Activated naive CD8-positive, alpha-beta T cell treated with anti-CD3 and anti-CD28 coated beads, Interleukin-2, amount 50 U/mL, for 16 hours (primary cell): Measurements from ENCODE around the gene SLC10A3.

Experiments used
- DNase-seq: peaks from one replicate; pipeline ENCODE4 v3.0.0-alpha.2; 2020; ENCODE audit warnings: low read depth, low spot score

The SLC10A3 gene

DNA sequence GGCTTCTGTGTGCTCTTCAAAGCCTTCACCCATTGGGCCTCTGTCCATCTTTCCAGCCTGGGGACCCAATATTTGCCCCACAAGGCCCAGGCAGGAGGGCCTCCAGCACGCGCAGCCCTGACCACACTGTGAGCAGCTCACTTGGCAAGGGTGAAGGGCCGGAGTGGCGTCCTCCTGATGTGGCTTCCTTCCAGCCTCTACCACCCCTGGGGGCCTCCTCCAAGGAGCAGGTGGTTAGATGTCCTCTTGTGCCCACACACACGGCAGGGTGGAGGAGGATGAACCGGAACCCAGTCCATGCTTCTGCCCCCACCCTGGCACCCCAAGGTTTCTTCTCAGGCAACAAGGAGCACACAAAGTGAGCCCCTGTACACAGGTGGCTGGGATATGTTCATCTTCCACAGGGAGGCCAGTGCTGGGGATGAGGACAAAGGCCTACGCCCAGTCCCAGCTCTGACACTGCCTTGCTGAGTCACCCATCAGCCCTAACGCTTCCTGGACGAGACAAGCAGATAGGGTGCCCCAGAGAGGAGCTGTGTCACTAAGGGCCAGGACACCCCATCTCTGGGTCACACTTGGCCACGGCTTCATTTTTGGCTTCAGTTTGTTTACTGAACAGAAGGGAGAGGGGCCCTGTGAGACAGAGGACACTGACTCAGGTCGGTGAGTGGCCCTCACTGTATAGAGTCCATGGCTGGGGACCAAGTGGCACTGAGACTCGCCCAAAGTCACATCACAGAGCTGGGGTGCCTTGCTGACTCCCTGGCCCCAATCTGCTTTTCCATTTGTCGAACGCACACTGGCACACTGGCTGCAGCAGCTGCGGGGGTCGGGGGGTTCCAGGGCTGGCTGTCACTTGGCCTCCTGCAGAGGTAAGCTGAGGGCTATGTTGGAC lies 5.9 kb downstream of the SLC10A3 start:
- no peak for DNase-seq

DNA sequence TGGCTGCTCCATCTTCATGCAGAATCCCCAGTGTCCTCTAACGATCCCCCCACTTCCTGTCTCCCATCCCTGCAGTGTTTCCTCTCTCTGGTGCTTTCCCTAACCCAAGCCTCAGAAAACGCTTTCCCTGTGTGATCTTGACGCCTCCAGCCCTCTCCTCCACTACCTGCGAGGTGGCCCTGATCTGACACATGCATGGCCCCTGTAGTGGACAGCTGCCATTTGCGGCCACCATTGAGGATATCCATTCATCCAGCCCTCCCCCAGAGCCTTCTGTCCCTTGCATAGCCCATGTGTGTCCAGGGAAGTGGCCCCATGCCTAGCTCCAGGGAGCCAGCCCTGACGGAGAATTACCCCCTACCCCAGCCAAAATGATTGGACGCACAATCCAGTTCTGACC lies 7.1 kb downstream of the SLC10A3 start:
- DNase-seq = no peak

DNA sequence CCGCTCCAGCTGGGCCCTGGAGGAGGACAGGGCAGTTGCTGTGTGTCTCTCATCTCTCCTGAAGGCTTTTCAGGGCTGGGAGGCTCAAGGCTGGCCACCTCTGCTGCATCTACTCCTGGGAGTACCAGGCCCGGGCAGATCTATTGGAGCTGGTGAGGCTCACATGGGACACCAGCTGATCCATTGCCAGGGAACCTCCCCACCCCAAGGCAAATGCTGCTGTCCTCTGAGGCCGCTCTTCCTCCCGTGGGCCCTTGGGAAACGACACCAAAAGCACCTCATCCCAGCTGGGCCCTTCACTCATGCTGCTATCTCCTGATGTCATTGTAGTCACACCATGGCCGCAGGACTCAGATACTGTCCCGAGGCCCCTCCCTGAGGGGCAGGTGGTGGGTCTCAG lies 7.6 kb downstream of the SLC10A3 start:
- DNase-seq = no peak

DNA sequence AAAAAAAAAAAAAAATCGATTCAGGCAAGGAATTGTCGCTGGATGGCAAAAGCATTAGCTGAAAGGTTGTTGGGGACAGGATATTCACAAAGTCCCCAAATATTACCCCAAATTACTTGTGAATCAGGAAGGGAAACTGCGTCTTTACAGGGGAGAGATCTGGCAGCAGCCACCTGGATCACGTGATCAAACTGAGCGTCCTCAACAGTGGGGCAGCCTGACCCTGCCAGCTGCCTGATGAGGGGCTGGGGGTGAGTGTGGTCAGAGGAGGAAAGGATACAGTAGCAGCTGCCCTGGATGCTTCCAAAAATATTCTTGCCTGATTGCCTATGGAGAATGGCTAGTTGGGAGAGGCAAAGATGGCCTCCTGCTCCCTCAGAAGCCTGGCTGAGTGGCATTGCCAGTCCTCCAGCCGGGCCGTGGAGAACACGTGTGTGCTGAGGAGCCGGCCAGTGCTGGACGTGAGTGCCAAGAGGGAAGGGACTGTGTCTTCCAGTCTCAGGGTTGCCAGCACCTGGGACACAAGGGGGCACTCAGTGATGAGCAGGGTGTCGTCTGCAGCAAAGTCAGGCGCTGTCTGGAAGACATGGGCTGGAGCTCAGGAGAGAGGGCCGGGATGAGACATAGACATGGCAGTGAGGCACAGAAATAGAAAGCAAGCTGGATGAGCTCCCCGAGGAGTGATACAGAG lies 8.4 kb downstream of the SLC10A3 start:
- no peak for DNase-seq

DNA sequence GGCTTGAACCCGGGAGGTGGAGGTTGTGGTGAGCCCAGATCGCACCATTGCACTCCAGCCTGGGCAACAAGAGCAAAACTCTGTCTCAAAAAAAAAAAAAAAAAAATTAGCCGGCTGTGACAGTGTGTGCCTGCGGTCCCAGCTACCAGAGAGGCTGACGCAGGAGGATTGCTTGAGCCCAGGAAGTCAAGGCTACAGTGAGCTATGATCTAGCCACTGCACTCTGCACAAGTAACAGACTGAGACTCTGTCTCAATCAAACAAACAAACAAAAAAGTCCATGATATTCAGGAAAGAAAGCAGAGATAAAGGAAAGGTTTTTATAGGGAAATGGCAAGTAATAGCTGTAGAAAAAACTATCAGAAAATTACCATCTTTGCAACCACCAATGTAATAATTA lies 9.2 kb downstream of the SLC10A3 start:
- no peak for DNase-seq

DNA sequence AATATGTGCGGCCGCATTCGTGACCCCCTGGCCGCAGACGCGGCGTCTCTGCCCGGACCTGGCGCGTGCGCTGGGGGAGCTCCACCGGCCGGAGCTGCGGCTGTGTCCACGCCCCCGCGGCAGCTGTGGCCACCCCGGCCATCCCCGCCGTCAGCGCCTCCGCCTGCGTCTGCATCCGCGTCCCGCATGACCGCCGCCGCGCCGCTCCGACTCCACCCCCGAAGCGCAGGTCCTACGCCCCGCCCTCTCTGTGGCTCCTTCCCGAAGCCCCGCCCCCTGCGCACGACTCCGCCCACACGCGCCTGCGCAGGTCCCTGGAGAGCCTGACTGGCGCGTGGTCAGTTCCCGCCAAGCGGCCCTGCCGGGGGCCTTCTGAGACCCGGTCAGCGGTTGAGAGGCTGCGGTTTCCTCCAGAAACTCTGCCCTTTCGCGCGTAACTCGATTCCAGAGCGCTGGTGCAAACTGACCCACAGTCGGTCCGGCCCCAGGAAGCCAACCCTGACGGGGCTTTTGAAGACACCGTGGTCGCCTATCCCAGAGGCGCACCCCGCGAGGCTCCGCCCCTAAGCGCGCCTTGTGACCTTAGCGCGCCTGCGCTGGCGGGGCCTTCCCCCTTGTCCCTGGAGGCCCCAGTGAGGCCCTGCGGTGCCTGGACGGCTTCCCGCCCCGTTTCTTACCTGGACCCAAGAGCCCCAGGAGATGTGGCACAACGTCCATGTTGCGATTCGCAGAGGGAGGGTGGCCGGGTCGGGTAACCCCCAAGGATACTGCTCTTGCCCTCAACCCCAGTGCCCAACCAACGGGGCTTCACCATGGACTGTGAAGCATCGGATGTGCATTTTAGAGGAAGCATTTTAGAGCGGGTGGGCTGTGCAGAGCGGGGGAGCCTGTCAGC lies 11.5 kb downstream of the SLC10A3 start, which contains the start of gene LAGE3:
LAGE3 (minus strand) TSS at position 554 of the 895 bp plus-strand sequence; CDS start at position 188, 366 bp downstream.
- DNase-seq = peak; percentile 84

DNA sequence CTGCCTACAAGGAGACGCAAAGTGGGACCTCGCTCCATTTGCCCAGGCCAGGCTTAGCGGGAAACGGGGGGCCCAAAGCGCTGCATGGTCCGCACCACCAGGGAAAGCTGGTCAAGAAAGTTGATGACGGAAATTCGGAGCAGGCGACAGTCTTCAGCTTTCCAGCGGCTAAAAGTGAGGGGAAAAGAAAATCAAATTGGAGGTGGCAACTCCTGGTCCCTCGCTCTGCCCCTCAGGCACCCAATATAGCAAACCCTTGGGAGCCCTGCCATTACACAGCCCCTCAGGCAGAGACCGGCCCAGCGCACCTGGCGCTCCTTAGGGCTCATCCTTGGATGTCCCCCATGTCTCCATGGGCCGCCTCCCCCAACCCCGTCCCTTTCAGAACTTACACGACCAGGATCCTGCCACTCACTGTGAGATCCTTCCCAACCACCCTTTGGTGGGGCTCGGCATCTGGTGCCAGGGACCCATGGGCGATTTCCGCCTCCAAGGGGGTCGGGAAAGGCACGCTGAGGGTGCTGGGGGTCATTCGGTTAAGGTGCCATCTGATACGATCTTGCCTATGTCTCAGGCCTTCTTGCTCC lies 12.4 kb downstream of the SLC10A3 start:
- no peak for DNase-seq

DNA sequence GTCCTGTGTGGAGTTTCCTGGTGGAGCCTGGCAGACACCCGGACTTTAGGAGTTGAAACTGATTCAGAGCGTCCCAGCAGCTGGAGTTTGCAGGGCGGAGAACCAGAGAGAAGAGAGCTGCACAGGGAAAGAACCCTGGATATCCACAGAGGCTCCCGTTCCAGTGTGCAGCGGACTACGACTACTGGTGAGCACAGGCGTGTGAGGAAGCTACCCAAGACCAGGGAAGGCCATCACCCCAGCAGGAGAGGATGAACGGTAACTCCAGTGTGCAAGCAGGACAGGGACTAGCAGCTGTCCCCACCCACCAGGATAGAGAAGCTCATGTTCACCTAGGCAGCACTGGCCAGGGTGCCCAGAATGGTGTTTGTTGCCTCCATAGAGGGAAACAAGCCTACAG lies 13.6 kb downstream of the SLC10A3 start:
- DNase-seq = no peak

DNA sequence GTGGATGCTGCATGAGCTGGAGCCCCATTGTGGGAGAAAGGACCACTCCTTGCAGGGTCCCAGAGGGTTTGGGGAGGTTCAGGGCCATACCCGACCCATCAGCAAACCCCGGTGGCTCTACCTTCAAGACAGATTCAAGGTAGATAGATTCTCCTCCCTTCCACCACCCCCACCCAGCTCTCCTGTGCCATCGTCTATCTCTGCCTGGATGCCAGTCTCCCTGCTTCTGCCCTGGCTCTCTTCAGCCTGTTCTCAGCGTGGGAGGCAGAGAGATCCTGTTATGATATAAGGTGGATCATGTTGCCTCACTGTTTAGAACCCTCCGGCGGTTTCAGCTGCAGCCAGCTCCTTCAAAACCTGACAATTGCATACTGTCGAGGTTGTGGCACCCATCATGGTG lies 16.7 kb downstream of the SLC10A3 start:
- DNase-seq = no peak

DNA sequence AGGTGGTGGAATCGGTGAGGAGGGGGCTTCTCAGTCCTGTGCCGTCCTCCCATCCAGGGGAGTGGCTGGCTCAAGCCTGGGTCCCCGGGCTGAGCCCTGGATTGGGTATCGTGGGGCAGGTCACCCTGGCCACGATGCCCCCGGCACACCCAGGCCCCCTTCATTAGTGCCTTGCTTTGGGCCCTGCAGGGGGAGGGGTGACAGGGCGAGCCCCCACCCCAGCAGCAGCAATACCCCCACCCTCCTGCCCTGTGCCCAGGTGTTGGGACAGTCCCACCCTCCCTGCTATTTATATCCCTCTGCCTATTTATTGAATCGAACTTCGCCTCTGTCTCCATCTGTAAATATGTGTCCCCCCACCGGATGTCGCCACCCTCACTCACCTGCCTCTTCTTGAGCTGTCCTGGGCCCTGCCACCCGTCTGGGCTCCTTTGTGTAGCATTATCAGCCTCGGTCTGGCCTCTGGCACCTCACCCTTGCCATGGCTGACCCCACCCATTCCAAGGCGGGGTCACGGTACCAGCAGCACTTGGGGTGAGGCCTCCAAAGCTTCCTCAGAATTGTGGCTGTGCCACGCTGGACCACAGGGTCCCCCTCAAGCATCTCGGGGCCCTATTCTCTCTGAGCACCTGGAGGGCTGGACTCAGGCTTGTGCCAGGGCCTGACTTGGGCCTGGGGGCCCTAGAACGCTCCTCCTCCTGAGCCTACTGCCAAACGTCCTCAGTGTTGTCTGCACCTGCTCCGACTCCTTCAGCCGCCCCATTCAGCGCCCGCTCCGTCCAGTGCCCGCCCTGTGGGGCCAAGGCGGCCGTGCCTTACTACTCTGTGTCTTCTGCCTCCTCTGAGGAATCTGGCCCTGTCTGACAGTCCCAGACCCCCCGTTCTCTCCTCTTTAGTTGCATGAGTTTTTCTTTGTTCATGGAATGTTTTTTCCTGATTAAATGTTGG lies 17.5 kb downstream of the SLC10A3 start:
- DNase-seq = no peak

DNA sequence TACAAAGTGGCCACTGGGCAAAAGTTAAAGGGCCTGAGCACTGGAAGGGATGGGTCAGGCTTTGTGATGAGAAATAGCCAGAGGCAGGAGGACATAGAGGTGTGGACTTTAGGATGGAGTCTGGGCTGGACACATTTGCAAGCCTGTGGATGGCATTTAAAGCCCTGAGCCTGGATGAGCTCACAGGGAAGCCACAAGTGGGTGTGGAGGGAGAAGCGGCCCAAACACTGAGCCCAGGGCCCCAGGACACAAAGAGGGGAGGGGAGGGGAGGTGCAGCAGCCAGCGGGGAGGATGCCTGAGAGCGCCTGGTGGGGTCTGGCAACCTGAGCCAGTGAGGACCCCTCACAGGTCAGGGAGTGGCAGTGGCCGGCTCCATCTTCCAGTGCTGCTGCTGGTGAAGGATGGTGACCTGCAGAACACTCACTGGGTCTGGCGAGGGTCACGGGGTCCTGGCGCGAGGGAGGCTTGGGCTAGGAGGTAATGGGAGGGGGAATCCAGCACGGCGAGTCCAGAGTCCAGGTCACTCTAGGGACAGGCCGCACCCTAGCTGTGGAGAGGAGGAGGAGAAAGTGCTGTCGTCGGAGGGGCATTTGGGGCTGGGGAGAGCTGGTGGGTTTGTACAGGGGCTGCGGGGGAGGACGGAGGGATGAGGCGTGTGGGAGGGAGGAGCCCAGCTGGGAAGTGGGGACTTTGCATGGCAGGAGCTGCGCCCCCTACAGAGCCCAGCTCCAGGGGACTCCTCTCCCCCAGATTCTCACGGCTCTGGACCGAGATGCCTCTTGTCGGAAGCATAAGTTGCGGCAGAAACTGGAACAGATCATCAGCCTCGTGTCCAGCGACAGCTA lies 18.4 kb downstream of the SLC10A3 start:
- no peak for DNase-seq

DNA sequence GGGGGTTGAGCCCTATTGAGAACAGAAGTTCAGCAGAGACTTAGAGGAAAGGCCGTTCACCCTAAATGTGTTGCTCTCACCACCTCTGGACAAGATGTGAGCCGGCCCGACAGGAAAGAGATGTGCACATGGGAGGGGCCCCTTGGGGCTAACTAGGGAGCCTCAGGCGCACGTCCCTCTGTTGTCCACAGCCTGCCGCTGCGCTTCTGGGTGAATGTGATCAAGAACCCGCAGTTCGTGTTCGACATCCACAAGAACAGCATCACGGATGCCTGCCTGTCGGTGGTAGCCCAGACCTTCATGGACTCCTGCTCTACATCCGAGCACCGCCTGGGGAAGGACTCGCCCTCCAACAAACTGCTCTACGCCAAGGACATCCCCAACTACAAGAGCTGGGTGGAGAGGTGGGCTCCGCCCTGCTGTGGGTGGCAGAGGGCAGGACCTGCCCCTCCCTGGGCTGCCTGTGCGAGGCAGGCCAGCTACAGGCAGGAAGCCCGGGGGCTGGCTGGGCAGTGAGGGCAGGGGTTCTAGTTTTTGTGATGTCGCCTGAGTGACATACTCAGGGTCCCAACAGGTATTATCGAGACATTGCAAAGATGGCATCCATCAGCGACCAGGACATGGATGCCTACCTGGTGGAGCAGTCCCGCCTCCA lies 19.4 kb downstream of the SLC10A3 start:
- DNase-seq = no peak

DNA sequence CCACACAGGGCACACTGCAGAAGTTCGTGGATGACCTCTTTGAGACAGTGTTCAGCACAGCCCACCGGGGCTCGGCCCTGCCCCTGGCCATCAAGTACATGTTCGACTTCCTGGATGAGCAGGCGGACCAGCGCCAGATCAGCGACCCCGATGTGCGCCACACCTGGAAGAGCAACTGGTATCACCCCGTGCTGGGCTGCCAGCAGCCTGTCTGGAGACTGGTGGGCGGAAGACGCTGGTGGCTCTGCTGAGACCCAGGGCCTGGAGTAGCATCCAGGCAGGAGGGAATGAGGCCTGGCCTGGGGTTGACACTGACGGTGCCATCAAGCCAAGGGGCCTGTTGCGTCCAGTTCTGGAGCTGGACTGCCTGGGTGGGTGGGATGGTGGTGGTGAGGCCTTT lies 20.0 kb downstream of the SLC10A3 start:
- no peak for DNase-seq

DNA sequence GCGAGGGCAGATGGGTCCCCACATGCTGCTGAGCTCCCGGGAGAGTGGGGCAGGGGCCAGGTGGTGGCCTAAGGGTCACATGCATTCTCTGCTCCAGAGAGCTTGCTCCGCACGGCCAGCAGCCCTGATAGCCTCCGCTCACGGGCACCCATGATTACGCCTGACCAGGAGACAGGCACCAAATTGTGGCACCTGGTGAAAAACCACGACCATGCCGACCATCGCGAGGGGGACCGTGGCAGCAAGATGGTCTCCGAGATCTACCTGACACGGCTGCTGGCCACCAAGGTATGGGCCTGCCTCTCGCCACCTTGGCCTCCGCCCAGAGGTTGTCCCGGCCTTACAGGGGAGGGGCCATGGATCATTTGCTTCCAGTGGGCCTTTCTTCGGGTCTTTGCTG lies 20.5 kb downstream of the SLC10A3 start:
- DNase-seq = no peak

DNA sequence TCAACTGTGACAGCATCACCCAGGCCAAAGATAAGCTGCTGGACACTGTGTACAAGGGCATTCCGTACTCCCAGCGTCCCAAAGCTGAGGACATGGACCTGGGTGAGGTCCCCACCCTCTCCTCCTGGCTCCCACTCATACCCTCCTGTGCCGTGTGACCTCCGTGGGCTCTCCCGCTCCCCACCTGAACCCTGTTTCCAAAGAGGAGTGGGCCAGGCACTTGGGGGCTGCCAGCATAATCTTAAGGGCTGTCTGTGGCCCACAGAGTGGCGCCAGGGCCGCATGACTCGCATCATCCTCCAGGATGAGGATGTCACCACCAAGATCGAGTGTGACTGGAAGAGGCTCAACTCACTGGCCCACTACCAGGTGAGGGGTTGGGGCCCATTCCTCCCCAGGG lies 21.3 kb downstream of the SLC10A3 start:
- DNase-seq = no peak

DNA sequence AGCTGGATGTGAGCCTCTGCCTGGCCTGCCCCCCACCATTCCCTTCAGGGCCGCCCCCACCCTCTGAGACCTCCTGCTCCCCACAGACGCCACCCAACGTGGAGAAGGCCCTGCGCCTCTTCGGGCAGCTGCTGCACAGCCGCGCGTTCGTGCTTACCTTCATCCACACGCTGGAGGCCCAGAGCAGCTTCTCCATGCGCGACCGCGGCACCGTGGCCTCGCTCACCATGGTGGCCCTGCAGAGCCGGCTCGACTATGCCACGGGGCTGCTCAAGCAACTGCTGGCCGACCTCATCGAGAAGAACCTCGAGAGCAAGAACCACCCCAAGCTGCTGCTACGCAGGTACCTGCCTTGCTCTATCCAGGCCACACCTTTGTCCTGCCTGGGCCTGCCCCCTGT lies 22.2 kb downstream of the SLC10A3 start:
- no peak for DNase-seq

DNA sequence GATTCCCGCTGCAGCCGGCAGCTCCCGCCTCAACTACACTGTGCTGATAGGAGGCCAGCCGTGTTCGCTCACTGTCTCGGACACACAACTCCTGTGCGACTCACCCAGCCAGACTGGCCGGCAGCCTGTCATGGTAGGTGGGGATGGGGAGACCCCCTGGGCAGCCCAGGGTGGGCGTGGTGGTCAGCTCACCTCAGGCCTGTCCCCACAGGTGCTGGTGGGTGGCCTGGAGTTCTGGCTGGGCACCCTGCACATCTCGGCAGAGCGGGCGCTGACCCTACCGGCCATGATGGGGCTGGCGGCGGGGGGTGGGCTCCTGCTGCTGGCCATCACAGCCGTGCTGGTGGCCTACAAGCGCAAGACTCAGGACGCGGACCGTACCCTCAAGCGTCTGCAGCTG lies 22.9 kb downstream of the SLC10A3 start:
- DNase-seq = no peak

DNA sequence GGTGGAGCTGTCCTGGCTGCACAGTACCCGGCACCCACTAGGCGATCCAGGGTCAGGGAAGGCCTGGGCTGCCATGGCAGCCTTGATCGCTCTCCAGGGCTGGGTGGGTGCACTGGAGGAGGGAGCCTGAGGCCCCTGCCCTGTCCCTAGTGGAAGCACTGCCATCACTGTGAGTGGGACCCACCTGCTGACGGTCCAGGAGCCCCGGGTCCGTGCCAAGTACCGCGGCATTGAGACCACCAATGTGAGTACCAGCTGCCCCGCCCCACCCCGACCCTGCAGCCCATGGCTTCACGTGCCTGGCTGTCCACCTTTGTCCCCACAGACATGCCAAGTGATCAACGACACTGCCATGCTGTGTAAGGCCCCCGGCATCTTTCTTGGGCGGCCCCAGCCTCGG lies 23.5 kb downstream of the SLC10A3 start:
- no peak for DNase-seq

DNA sequence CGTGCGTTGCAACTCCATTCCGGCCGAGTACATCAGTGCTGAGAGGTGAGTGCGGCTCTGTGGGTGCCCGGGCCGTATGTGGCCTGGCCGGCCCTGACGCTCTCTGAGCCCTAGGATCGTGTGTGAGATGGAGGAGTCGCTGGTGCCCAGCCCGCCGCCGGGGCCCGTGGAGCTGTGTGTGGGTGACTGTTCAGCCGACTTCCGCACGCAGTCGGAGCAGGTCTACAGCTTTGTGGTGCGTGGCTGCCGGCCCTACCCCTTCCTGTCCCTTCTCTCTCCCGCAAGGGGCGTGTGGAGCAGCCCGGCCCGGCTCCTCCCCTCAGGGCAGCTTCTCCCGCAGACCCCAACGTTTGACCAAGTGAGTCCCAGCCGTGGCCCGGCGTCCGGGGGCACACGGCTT lies 24.4 kb downstream of the SLC10A3 start:
- no peak for DNase-seq
